ENCODE data around the gene CYP26C1.

The CYP26C1 gene, protein sequence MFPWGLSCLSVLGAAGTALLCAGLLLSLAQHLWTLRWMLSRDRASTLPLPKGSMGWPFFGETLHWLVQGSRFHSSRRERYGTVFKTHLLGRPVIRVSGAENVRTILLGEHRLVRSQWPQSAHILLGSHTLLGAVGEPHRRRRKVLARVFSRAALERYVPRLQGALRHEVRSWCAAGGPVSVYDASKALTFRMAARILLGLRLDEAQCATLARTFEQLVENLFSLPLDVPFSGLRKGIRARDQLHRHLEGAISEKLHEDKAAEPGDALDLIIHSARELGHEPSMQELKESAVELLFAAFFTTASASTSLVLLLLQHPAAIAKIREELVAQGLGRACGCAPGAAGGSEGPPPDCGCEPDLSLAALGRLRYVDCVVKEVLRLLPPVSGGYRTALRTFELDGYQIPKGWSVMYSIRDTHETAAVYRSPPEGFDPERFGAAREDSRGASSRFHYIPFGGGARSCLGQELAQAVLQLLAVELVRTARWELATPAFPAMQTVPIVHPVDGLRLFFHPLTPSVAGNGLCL

DNA sequence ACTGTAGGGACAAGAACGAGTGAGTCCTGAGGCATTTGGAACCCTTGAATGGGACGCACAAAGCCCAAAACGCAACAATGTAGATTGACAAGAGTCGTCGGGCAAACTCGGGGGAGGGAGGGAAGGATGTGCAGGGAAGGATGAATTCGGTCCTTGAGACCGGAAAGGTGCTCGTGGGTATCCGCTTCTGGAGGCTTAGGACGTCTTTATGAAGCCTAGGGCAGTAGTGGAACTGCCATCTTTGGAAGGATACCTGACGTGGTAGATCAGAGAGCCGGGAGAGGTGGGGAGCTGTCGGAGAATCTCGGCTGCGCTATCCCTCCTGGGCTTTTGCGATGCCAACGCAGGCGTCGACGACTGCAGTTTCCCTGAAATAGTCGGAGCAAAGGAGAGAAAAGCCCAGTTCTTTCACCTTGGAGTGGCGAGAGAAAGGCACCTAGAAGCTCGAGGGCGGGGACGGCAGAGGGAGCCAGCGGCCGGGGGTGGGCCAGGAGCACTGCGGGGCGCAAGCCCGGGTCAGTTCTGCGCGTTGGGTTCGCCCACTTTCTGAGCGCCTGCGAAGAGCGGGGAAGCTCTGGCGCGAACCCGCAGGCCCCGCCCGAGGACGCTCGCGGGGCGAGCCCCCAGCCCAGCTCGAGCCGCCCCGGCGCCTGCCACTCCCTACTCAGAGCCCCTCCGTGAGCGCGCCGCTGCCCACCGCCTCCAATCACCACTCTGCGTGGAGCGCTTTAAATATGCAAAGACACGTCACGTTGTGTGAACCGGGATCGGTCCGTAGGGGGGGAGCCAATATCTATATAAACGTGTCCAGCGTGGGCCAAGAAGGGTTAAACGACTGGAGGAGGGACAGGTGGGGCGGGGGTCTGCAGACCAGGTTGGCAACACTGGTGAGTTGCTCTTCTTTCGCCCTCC lies at the start of gene CYP26C1:
CYP26C1 (plus strand) TSS at position 824 of the 912 bp plus-strand sequence. CDS start 466 bp downstream, outside the sequence.
- no peak for DNase-seq

DNA sequence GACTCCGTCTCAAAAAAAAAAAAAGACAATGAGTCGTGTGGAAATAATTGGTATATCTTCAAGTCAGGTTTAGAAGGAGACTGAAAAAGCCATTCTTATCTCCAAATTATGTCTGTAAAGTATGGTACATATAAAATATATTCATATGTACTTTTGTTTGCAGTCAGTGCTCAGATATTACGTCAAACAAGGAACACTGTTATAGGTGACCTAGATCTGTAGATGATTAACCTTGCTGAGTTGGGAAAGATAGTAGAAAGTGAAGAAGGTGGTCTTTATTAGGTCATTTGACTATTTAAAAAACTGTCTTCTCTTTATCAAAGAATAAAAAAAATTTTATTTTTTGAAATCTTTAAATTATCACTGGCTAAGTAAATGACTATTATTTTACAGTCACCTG lies 44.9 kb upstream of the CYP26C1 start:
- DNase-seq, result no peak

DNA sequence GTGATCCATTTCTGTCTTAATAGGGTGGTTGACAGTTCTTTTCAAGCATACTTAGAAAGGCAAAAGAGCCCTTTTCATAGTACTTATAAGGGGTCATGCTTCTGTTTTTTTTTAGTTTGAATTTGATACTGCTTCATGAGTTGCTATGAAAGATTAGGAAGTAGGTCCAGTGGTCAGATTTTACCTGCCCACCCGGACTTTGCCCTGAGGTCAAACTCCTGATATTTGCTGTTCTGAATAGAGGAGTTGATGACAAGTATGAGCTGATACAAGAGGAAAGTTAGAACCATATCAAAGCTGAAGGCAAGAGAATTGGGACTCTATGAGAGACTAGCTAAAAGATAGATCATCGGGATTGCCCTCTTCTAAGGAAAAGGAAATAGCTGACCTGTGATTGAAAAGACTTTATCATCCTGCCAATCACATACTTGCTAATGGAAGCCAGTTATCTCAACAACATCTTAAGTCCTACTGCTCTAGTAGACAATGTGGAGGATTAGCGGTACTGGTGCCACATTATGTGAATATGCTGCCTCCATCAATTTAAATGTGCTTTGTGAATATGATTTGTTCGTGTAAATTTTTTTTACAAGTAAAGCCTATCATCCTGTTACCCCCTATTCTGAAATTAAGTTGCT lies 37.5 kb upstream of the CYP26C1 start:
- no peak for DNase-seq

DNA sequence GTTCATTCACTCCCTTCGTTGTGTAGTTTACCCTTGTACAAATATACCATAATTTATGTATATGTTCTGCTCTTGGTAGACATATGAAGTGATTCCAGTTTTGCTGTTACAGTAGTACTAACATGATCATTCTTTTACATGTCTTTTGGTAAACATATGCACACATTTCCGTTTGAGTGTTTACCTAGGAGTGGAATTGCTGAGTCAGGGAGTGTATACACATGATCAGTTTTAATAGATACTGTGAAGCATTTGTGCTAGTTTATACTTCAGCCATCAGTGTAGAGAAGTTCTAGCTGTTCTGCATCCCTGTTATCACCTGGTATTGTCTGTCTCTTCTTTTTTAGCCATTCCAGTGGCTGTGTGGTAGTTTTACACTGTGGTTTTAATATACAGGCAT lies 34.5 kb upstream of the CYP26C1 start:
- DNase-seq, result no peak

DNA sequence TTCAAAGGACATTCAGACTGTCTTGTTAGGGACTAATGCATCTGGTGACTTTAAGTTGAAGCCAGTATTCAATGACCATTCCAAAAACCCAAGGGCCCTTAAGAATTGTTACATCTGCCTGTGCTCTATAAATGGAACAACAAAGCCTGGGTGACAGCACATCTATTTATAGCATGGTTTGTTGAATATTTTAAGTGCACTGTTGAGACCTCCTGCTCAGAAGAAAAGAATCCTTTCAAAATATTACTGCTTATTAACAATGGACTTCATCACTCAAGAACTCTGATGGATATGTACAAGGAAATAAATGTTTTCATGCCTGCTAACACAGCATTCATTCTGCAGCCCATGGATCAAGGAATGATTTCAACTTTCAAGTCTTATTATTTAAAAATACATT lies 33.1 kb upstream of the CYP26C1 start:
- no peak for DNase-seq

DNA sequence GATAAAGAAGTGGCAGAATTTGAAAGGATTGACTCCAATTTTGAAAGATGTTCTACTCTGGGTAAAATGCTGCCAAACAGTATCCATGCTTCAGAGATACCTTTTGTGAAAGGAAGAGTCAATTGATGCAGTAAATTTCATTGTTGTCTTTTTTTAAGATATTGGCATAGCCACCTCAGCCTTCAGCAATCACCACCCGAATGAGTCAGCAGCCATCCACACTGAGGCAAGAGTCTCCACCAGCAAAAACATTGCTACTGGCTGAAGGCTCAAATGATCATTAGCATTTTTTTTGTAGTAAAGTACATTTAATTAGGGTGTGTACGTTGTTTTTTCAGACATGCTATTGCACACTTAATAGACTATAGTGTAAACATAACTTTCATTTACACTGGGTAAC lies 31.7 kb upstream of the CYP26C1 start:
- DNase-seq, result no peak

DNA sequence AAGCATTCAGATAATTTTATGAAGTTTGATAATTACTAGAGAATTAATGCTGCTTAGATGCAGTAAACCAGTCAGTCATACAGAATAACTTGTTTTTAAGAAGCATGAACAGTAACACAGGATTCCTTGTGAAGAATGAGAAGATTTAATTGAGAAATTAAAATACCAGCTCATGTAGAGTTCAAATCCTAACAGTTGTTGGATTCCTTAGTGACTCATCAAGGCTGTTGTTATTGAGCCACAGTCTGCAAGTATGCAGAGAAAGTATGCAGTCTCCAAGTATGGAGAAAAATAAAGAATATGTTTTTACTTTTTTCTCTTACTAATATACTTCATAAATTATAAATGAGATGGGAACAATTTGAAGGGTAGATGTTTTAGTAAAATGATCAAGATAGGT lies 30.2 kb upstream of the CYP26C1 start:
- no peak for DNase-seq

DNA sequence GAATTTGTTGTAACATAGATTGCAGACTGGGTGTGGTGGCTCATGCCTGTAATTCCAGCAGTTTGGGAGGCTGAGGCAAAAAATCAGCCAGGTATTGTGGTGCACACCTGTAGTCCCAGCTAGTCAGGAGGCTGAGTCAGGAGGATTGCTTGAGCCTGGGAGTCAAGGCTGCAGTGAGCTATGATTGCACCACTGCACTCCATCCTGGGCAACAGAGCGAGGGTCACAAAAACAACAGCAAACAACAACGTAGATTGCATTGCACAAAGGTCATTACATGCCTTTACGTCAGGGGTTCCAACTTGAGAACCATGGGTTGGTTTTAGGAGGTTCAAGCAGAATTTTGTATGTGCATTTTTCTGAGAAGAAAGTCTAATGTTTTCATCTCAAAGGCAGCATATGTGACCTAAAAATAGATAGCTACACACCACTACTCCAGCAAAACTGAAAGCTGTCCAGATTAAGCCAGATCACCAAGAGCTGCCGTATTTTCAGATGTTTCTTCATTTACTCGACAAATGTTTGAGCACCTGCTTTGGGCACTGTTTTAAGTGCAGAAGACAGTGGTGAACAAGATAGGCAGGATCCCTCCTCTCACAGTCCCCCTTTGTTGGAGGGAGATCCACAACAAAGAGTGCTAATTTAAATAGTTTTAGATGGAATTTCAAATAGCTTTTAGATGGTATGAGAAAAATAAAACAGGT lies 28.3 kb upstream of the CYP26C1 start:
- no peak for DNase-seq

DNA sequence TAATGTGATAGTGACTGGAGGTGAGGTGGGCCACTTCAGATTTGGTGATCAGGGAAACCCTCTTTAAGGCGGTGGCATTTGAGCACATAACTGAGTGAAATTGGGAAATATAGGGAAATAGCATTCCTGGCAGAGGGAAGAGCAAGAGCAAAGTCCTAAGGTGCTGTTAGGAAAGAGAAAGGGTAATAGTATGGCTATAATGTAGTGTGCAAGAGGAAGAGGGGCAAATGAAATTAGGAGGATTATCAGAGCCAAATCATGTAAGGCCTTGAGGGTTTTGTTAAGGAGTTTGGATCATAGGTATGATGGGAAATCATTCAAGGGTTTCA lies 27.8 kb upstream of the CYP26C1 start:
- DNase-seq, result no peak

DNA sequence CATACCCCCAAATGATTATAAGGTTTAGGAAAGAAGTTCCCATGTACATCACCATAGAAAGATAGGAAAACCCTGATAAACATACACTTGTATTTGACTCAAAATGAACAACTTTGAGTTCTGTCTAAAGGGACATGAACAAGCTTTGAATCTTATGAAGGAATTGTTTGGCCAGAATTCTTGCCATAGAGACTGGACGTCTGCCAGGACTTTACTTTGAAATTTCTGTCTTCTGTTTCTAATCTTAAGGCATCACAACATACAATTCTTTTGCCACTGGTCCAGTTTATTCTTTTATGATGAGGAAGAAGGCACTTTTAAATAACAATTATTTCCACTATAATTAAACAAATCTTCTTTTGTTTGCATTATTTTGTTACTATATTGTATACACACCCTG lies 26.2 kb upstream of the CYP26C1 start:
- no peak for DNase-seq

DNA sequence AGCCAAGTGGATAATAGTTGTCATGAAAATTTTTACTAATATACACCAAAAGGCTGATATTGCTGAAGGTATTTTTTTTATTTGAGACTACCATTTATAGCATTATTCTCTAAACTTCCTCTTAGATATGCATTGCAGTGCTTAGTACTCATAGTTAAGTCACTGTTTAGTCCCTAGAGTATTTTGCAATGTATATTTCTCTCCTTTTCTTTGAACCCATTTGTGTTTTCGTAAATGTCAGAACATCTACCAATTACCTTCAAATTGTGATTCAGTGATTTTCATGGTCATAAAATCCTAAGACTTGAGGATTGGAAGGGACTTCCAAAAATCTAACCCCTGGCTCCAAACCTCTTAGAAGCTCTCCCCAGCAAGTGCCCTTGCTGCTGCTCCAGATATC lies 21.5 kb upstream of the CYP26C1 start:
- no peak for DNase-seq

DNA sequence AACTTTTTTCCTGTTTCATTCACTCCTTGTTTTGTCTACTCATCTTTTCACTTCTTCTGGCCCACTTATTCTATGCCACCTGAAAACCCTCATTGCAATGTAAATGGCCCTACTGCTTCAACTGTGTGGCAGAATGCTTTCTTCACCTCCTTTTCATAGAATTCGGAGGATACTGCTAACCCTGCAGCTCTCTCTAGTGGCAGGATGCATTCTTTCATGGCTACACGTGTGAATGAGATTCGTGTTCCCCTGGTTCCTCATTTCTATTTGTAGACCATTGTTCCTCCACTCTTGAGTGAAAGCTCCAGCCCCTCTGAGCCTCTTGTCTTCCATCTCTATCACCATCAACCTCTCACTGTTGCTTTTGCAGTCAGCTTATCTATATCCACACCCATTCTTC lies 20.9 kb upstream of the CYP26C1 start:
- no peak for DNase-seq

DNA sequence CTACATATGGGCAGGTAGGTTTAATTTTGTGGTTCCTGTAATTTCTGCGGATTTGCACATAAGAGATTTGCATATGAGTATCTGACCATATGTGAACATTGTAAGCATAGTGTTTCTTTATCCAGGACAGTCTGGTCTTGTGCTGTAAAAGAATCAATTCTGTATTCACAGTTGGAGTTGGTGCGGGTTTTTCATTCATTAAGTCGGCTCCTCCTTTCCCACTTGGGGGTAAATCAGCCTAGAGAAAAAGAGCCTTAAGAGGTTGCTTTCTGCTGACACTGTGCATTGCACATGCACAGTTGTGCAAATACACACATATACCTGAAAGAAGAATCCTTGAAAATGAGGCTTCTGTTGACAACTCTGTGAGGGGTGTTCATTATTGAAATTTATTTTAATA lies 6.1 kb upstream of the CYP26C1 start:
- DNase-seq, result no peak

DNA sequence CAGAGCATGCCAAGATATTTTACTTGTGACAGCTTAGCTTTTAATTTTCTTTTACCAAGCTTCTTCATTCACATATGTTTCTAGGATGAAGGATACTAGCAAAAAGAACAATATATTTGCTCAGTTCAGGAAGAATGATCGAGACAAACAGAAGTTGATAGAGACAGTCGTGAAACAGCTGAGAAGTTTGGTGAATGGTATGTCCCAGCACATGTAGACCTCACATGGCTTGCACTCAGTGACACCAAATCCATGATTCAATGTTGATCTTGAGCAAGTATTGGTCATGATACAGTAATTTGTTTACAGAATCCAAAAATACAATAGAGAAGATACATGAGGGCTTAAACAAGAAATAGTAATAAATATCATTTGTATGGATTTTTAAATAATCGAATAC lies 2.5 kb upstream of the CYP26C1 start:
- no peak for DNase-seq

DNA sequence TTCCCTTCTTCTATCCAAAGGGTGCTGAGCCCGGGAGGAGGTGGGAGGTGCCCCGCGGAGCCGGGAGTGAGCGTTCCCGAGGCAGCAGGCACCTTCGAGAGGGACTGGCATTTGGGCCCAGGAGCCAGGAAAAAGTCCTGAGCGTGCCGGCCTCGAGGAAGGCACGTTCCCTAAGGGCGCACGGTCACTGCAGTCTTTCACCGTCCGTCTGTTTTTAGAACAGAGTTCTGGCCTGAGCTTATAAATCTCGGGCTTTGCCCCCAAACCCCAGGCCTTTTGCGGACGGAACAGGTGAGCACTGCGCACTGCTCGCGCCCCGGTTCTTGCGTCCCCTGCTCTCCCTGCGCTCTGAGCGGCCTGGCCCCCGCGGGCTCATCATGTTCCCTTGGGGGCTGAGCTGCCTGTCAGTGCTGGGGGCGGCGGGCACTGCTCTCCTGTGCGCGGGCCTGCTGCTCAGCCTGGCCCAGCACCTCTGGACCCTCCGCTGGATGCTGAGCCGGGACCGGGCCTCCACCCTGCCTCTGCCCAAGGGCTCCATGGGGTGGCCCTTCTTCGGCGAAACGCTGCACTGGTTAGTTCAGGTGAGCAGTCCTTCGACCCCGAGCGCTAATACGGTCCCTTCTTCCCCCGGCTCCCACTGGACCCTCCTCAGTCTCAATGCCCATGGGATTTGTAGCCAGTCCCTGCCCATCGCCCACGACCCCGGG lies 442 bp downstream of the CYP26C1 start:
- no peak for DNase-seq

DNA sequence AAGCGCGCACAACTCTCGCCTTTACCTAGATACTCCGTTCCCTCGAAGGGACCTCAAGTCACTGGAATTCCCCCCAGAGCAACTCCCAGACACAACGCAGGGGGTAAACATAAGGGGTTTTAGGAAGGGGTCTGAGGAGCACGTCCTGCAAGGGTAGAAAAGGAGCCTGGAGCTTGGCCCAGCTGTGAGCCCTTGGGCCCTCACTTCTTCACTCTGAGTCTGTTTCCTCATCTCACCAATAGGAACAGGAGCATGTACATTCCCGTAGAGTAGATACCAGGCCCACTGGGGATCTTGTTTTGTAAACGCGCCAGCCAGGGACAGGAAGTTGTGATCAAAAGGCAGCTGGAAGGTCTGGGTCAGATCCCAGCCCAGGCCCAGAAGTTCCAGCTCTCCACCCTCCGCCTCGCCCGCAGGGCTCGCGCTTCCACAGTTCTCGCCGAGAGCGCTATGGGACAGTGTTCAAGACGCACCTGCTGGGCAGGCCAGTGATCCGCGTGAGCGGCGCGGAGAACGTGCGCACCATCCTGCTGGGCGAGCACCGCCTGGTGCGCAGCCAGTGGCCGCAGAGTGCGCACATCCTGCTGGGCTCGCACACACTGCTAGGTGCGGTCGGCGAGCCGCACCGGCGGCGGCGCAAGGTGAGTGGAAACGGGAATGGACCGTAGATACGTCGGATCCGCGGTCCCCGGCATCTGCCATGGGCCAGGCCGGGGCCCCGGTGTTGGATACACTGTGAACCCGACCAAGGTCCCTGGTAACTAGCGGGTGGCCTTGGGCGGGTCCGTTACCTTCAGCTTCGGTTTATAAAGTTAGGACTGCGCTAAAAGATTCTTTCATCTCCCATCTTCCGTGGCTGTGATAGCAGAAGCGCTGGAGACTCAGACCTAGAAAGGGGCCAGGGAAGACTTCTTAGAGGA lies 1.3 kb downstream of the CYP26C1 start:
- DNase-seq, result no peak

DNA sequence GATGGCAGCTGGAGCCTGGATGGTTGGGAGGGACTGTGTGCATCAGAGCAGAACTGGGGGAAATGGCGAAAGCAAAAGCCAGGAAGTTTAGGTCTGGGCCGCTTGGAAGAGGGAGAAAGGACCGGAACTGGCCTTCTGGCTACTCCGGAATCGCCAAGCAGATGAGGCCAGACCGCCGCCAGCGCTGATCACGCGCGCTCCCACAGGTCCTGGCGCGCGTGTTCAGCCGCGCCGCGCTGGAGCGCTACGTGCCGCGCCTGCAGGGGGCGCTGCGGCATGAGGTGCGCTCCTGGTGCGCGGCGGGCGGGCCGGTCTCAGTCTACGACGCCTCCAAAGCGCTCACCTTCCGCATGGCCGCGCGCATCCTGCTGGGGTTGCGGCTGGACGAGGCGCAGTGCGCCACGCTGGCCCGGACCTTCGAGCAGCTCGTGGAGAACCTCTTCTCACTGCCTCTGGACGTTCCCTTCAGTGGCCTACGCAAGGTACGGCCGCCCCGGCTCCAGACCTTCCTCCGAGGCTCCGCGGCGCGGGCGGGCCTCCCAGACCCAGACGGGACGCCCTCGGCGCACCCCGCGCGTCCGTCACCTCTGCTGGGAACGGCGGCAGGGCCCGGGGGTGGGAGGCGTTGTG lies 2.0 kb downstream of the CYP26C1 start:
- DNase-seq, result no peak

DNA sequence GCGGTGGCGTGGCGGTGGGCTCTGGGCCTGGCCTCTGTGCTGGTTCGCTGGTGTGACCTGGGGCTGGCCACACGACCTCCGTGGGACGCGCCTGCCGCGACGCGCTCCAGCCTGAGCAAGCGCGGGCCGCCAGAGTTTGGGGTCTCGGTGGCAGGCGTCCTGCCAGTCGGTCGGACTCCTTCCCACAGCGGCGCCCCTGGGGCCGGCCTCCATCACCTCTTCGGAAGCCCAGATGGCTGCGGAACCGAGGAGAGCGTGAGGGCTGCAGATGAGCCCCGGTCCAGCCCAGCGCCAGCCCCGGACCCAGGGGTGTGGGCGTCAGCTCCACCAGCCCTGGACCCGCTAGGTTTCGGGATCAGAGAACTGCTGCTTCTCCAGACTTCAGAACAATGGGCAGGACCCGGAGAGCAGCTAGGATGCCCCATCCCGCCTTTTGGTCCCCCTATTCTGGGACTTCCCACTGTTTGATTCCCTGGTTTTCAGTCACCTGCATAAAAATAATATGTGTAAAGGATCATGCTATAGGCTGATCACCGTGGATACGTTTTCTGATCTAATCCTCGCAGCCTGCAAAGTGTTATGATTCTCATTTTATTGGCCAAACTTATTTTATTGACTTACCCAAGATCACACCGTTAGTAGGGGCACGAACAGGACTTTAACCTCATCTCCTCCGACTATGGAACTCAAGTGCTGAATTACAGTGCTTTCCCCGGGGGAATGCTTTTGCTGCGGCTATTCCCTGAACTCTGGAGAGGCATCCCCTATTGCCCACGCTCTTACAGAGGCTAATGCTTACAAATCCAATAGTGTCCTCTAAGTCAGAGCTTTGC lies 2.8 kb downstream of the CYP26C1 start:
- no peak for DNase-seq

DNA sequence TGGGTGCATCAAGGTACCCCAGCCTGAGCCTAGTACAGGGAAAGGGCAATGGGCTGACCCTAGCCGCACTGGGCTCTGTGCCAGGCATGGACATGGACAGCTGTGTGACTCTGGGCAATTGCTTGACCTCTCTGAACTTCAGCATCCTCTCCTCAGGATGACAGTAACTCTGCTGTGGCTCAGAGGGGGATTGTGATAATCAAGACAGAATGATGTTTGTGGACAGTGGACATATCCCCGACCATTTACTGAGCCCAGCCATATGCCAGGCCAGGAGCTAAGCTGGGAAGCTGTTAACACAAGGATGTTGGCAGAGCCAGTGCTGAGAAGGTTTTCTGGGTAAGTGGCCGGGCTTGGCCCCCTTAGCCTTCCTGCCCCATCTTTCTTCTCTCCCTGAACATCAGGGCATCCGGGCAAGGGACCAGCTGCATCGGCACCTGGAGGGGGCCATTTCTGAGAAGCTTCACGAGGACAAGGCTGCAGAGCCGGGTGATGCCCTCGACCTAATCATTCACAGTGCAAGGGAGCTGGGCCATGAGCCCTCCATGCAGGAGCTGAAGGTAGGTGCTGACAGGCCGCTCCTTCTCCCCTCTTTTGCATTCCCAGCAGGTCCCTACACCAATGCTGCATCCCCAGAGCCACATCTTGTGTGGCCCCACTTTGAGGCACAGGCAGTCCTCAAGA lies 3.5 kb downstream of the CYP26C1 start:
- DNase-seq, result no peak
